GM21723 (cell line): ENCODE measurements around the gene CNTN4.

Experiments
- ATAC-seq: cut with Tn5 transposase; IDR thresholded peaks from one replicate; pipeline ENCODE4 v1.9.1; 2021; ENCODE audit warnings: mild to moderate bottlenecking, moderate library complexity; ENCODE audit not compliant: unreplicated experiment

Gene CNTN4

DNA sequence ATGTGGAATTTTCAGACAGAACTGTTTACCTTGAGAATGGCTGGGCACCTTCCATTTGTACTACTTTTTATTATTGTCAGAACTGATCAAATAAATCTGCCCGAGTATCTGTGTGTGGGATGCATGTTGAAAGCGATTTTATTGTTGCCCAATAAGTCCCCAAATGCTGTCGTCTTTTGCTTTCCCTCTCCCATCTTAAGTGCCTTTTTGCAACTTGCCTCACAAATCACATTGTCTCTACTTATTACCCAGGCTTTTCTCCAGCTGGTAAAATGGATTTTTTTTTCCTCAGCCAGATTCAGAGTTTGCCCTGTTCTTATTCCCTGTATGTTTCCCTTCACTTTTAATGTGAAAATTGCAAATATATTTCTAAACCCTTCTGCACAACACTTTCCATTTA, 163.1 kb downstream of the CNTN4 start:
- ATAC-seq: no peak

DNA sequence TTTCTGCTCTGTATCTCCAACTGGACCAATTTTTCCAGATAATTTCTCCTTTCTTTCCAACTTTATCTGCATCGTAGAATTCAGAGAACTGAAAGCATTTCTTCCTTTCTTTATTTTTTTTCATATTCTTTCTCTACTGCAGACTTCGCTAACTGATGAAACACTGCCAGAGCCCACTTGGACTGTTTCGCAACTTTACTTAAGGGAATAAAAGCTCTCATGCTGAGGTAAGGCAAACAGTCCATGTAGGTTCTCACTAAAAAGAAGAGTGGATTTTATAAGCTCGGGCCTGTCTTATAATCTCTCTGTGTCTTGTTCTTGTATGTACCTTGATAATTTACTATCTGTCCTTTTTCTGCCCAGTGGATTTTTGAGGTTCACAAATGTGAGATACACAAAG, 163.5 kb downstream of the CNTN4 start:
- ATAC-seq: no peak

DNA sequence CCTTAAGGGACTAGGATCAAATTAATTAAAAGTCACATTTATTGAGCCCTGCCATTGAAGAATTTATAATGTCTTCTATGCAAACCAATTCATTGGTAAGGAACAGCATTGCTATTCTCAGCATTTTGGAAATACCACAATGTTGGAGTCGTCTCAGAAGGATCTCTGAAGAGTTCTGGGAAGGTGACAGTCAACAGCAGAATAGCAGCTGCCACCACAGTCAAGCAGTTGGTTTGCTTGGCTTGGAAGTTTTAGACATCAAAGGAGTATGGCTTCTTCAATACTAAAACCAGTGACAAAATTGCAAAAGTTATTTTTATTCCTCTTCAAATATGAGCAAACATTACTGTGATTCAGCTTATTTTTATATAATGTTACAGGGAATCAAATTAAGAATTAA, 167.9 kb downstream of the CNTN4 start:
- ATAC-seq: no peak

DNA sequence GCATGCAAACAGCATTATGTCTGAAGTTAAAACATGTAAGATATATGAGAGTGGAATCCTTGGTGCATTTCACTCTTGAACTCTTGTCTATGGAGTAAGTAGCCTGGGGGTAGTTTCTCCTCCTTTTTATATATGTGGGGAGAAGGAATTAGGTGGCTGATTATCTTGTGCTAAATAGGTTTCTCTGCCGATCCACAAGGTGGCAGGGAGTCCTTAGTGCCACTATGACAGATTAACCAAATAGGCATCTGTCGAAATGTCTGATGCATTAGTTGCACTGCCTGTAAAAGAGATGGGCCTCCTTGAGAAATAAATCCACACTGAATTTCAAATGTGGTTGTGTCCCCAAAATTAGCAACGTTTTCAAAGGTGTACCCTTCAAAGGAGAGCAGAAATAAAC, 170.1 kb downstream of the CNTN4 start:
- ATAC-seq: no peak

DNA sequence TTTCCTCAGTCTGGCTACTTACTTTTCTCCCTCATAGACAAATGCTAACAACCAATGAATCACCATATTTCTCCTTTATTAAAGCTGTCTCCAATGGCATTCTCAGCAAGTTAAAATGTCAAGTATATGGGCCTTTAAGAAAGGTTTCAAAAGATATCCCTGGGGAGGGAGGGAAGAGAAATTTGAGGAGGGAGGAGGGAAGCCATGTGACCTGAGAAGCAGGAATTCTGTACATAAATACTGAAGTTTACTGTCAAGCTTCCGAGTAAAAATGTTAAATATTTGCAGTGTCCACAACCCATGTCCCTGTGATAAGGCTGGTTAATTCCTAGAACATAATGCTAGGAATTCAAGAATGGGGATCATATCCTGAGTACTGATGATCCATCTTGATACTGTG, 175.9 kb downstream of the CNTN4 start:
- no peak for ATAC-seq

DNA sequence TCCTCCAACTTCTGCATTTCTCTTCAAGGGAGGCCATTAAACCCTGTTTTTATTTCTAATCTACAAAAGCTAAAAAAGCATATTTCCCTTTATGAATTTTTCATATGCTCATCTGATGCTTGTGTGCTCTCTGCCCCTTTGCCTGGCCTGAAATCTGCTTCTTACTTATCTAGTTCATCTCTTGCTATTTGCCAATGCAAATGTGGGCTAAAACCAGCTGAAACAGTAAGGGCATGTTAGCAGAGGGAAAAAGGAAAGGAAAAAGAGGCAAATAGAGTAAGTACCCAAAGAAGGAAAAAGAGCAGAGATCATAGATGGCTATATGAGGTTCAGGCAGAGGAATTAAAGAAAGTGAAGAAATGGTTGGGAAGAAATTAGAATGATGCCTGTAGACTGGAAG, 185.2 kb downstream of the CNTN4 start:
- no peak for ATAC-seq

DNA sequence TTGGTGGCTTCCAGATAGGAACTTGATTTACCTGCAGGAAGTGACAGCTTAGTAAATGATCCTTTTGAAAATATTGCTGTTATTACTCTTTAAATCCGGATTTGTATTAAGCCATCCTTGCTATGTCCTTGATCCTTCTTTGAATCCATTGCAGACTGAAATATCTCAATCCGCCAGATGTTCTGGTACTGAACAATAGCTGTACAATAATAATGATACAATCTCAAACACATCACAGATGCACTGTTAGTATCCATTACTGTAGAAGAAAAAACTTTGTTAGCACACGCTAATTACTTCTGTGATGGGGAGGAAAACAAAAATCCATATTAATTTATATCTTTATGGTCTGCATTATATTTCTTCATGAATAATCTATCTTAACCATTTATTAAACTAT, 202.3 kb downstream of the CNTN4 start:
- no peak for ATAC-seq

DNA sequence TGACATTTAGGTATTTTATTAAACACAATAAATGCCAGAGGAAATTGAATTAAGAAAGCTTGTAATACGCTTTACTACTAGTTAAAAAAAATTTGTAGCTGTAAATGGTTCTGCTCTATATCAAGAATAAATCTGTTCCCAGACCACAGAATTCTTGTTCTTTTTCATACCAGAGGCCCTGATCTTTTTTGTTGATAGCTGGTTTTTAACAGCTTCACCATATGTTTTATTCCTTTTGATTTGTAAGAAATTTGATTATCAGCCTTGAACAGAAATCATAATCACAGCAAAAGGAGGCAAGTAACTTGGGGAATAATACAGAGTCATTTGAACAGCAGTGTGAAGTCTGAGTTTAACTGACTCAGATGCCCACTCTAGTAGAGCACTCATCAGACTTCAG, 202.7 kb downstream of the CNTN4 start:
- ATAC-seq: no peak

DNA sequence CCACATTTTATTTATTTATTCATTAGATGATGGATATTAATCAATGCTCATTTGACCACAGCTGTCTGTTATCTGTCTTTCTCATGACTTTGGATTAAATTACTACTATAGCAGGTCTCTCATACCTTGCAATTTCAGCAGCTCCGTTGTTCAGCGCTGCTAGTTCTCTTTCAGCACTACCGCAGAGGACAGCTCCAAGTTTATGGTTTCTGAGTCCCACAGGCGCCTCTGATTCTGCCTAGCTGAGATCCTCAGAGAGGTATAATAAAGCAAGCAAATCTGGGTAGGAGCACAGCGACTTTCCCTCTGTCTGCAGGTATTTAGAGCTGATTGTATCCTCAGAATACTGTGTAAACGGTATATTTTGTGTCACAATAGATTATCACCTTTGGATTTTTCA, 204.9 kb downstream of the CNTN4 start:
- no peak for ATAC-seq

DNA sequence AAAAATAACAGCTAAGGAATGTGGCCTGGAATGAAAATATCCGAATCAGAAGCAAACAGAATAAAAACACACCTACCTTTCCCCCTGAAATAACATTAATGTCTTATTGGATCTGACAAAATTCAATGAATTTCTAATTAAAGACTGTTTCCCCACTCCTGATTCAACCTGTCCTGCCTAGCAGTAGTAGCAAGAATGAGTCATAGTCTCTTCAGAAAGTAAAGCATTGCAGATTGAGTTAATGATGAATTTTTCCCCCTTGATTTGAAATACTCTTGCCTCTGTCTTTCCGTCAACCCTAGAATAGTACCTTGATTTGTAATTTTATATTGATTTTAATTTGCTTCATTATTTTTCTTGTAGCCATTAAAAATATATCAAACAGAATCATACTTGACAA, 212.4 kb downstream of the CNTN4 start:
- ATAC-seq: no peak

DNA sequence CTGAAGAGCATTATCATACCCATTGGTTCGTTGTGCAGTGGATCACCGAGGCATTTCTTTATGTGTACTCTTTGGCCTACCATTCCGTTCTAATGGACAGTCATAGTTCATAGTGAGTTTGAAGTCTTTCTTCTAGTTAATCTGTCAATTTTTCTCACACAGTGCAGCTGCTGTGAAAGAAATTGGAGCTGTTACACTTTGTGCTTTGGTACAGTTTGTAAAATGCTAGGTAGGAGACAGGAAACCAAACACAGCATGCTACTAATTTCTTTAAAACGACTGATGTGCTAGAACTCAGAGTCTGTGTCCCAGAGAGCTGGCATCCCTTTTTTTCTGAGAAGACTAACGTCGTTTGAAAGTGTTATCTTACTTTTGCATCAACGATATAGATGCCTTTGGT, 218.9 kb downstream of the CNTN4 start:
- ATAC-seq: no peak

DNA sequence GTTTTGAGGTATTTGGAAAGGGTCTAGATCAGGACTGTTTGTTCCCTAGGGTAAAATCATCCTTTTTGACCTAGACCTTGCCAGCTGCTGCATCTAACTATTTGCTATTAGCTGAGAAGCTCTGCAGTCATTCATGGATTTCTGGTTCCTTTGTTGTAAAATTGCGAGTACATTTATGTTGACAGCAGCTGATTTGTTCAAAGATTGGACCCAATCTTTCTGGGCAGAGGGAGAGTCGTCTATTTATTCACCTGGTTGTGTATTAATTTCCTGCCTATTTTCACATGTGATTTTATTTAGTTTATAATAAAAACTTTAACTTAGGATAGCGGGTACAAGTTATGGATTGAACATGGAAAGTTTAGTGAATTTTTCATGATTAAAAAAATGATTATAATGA, 236.3 kb downstream of the CNTN4 start:
- no peak for ATAC-seq

DNA sequence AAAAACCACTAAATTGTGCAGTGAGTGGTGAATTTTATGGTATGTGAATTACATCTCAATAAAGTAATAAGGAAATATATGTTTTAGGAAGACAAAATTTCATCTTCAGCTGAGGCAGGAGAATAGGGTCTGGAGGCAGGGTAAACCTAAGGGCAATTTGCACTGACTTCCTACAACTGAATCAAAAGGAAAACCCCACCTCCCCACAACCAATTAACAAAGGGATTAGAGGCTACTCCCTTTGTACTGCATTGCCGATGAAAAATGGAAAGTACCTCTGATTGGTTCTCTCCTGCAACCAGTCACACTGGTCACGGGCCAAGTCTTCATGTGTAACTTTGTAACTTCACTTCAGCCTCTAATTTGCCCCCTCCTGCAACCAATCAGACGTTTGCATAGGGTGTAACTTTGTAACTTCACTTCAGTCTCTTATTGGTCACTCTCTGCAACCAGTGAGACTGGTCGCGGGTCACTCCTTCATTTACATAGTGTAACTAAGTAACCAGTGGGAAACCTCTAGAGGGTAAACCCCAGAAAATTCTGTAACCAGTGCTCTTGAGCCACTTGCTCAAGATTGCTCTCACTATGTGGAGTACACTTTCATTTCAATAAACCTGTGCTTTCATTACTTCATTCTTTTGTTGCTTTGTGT, 244.5 kb downstream of the CNTN4 start:
- no peak for ATAC-seq

DNA sequence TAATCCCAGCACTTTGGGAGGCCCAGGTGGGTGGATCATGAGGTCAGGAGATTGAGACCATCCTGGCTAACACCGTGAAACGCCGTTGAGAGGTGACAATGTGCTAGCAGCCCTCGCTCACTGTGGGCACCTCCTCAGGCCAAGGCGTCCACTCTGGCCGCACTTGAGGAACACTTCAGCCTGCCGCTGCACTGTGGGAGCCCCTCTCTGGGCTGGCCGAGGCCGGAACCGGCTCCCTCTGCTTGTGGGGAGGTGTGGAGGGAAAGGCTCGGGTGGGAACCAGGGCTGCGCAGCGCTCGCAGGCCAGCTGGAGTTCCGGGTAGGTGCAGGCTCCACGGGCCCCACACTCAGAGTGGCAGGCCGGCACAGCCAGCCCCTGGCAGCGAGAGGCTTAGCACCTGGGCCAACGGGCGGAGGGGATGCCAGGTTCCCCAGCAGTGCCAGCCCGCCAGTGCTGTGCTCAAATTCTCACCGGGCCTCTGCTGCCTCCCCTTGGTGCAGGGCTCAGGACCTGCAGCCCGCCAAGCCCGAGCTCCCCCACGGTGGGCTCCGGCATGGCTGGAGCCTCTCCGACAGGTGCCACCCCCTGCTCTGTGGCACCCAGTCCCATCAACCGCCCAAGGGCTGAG, 253.6 kb downstream of the CNTN4 start:
- ATAC-seq: no peak

DNA sequence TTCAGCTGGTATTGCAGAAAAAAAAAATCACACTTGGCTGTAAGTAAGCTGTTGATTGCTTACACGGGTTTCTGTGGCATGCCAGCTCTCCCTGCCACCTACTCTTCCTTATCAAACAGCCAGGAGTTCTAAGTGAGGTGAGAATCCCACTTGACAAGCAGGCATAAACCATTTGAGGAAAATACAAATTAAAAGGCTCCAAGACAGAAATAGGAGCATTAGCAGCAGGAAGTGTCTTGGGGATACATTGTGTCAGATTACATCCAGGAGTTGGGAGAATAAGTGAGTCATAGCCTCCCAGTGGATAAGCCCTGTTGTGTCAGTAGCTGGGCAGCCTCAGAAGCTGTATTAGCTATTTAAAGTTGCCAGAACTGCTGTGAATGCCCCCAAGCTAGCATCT, 256.0 kb downstream of the CNTN4 start:
- no peak for ATAC-seq

DNA sequence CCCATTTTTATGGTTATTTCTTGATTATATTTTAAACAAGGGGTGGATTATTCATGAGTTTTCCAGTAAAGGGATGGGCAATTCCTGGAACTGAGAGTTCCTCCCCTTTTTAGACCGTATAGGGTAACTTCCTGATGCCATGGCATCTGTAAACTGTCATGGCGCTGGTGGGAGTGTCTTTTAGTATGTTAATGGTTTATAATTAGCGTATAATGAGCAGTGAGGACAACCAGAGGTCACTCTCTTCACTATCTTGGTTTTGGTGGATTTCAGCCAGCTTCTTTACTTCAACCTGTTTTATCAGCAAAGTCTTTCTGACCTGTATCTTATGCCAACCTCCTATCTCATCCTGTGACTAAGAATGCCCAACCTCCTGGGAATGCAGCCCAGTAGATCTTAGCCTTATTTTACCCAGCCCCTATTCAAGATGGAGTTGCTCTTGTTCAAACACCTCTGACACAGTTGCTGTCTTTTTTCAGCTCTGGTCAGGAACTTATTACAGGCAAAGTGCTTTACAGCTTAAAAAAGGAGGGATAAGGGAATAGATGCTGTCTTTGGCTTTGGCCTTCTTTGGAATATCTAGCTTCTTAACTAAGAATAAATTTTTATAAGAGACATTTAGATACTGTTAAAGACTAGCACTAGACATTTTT, 257.8 kb downstream of the CNTN4 start:
- no peak for ATAC-seq

DNA sequence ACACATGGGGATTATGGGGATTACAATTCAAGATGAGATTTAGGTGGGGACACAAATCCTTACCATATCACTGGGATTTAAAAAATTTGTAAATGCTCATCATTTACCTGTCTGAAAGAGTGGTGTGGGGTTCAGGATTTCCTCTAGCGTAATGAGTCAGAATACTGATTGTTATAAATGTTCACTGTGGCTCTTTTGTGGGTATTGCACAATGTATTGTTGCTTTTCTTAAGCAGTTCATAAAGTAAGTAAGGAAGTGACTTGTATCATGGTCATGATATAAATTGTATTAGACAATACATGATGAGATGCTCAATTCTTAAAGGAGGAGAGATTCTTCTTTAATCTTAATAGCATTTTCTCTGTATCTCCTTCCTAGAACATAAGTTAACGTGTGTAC, 262.1 kb downstream of the CNTN4 start:
- ATAC-seq: no peak

DNA sequence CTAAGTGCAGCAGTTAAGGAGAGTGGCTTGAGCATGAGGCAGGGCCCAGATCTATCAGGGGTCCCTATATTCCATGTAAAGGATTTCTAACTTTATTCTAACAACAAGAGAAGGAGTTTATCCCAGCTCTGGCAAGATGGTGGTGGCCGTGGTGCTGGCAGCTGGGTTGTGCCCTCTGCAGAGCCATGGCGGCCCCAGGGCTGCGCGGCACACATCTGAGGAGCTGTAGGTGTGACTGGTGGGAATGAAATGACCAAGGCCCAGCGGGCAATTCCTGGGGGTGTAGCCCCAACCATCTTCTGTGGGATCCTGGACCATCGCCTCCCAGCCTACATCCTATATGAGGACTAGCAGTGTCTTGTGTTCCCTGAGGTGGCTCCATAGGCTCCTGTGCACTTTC, 263.5 kb downstream of the CNTN4 start:
- ATAC-seq: no peak

DNA sequence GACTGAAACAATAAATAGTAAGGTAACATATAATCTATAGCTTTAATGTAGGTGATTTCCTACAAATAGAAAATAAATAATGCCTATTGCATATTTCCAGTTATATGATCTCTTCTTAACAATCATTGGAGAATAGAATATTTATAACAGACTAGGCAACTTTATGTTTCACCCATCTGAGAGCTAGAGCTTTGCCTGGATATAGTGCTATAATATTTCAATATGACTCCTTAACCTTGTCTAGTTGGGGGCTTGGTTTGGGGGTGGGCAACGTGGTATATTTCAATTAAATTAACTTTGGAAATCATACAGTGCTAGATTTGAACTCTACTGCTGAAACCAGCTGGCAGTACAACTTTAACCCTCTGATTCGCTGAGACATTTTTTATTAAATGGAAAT, 265.2 kb downstream of the CNTN4 start:
- no peak for ATAC-seq

DNA sequence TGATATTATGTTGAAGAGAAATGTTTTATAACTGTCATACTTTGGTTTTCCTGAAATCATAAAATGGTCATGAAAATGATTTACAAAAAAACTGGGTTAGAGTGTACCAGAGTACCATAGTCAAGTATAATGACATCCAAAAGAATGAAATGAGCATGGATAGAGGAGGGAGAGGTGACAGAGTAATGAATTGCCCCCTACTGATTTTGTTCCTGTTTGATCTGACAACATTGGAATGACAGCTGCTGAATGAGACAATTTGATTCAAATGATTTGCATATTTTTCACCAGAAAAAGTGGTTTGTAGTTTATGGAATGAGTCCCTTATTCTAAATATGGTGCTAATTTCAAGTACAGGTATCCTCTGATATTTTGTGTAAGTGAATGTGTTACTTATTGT, 271.7 kb downstream of the CNTN4 start:
- ATAC-seq: no peak

DNA sequence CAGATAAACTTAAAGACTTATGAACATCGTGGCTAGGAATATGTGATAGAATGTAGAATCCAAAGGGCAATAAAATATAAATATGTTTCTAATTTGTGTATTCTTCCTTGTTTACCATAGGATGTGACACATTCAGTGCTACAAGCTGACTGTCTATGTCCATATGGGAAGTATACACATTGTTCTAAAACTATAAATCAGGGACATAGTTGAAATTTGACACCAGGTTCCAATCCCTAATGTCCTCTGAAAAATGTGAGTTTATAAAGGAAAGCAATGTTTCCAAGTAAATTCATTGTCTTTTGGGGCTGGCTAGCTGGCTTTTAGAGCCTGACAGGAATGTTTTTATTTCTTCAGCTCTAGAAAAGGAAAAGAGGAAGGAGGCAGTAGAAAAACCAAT, 273.6 kb downstream of the CNTN4 start:
- no peak for ATAC-seq

DNA sequence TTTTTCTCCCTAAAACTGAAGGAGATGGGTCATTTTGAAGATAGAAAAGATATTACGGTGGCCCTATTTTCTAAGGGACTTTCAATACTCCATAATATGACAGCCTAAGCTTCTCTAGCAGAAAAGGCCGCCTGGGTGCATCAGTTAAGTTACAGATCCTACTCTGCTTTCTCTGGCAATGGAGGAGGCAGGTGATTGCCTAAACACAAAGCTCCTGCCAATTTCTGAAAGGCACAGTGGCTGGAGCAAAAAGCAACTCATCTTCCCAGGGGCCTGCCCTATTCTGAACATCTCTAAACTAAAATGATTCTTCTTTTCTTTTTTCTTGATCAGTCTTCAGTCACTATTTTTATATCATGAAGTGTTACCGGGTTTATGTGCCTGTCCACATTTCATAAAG, 276.7 kb downstream of the CNTN4 start:
- ATAC-seq: no peak

DNA sequence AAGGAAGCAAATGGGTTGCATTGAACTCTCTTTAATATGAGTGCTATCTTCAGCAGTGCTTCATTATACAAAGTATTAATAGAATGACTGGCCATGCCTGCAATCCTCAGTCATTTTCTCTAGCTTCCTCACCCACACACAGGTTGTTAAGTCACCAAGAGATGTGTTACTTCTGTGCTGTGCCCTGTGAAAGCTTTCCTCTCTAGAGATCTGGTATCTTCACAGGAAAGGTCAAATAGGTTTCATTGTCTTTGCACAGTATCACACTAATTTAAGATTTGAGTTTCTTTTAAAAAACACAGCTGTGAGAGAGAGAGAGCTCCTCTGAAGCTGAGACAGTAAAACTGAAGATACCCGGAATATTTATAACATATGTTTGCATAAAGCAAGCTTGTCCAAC, 278.6 kb downstream of the CNTN4 start:
- ATAC-seq: no peak
